HepG2 (cell line): Measurements from ENCODE around the gene TP53TG5. TPM values are rescaled to one million over a fixed set of nuclear protein-coding genes. Genes with fewer than 3 reads are reported as not detected.

Experiments
- BRCA1 ChIP-seq: sonication (generic); formaldehyde crosslinking; IDR thresholded peaks from 2 replicates; pipeline ENCODE4 v1.4.0; 2020; ENCODE audit warnings: missing genetic modification reagents
- CREM ChIP-seq, 2 experiments: sonication (generic) in 1 of 2; formaldehyde crosslinking in 1 of 2; IDR thresholded peaks; 2 replicates each; pipeline versions ENCODE4 v1.4.0 to v1.6.1; 2016 to 2020; ENCODE audit warnings: antibody characterized with exemption in 1 of 2, mild to moderate bottlenecking in 1 of 2, missing genetic modification reagents in 1 of 2
- FOXJ3 ChIP-seq: sonication (generic); formaldehyde crosslinking; IDR thresholded peaks from 2 replicates; pipeline ENCODE4 v1.4.0; 2020; ENCODE audit warnings: missing genetic modification reagents, mild to moderate bottlenecking, borderline replicate concordance
- FOXK1 ChIP-seq: sonication (generic); formaldehyde crosslinking; IDR thresholded peaks from 2 replicates; pipeline ENCODE4 v1.4.0; 2020; ENCODE audit warnings: low read depth, missing genetic modification reagents, borderline replicate concordance
- HMG20B ChIP-seq: conservative IDR thresholded peaks from 2 replicates; pipeline ENCODE4 v1.6.1; 2016; ENCODE audit warnings: missing genetic modification reagents, missing compliant biosample characterization
- IKZF1 ChIP-seq: fragments of 450-650 bp; IDR thresholded peaks from 2 replicates; pipeline ENCODE4 v1.7.1; 2016
- PCBP1 ChIP-seq: fragments of 200-400 bp; formaldehyde crosslinking; IDR thresholded peaks from 2 replicates; pipeline ENCODE4 v1.6.1; 2017; ENCODE audit warnings: mild to moderate bottlenecking, low read depth, low read length, borderline replicate concordance
- RELA ChIP-seq: sonication (generic); formaldehyde crosslinking; IDR thresholded peaks from 2 replicates; pipeline ENCODE4 v1.4.0; 2020; ENCODE audit warnings: missing genetic modification reagents
- SMAD1 ChIP-seq: sonication (generic); formaldehyde crosslinking; IDR thresholded peaks from 2 replicates; pipeline ENCODE4 v1.4.0; 2020; ENCODE audit warnings: missing genetic modification reagents, low read depth, mild to moderate bottlenecking, borderline replicate concordance
- ZFP62 ChIP-seq: sonication (generic); formaldehyde crosslinking; IDR thresholded peaks from 2 replicates; pipeline ENCODE4 v1.4.0; 2020; ENCODE audit warnings: missing genetic modification reagents
- ZFP82 ChIP-seq: sonication (generic); formaldehyde crosslinking; IDR thresholded peaks from 2 replicates; pipeline ENCODE4 v1.5.1; 2020; ENCODE audit warnings: mild to moderate bottlenecking, missing genetic modification reagents, borderline replicate concordance
- ZNF136 ChIP-seq: sonication (generic); formaldehyde crosslinking; IDR thresholded peaks from 2 replicates; pipeline ENCODE4 v1.8.1; 2022; ENCODE audit warnings: low read depth, mild to moderate bottlenecking, moderate library complexity, missing genetic modification reagents
- ZNF709 ChIP-seq: sonication (generic); formaldehyde crosslinking; IDR thresholded peaks from 2 replicates; pipeline ENCODE4 v1.5.0; 2020; ENCODE audit warnings: mild to moderate bottlenecking, missing genetic modification reagents
- ZNF83 ChIP-seq: sonication (generic); formaldehyde crosslinking; IDR thresholded peaks from 2 replicates; pipeline ENCODE4 v1.4.0; 2020; ENCODE audit warnings: missing genetic modification reagents, mild to moderate bottlenecking, borderline replicate concordance
- ZNF879 ChIP-seq: sonication (generic); formaldehyde crosslinking; IDR thresholded peaks from 2 replicates; pipeline ENCODE4 v1.8.1; 2023; ENCODE audit warnings: missing genetic modification reagents
- polyA plus RNA-seq, 8 experiments: library from polyadenylated mRNA; depleted of rRNA in 3 of 8; stranded (reverse) in 7 of 8; unstranded in 1 of 8; fragments of >200 nt; fragmentation: Illumina TruSeq in 4 of 8; extraction: Trizol in 4 of 8; gene quantifications; 2 replicates each; pipeline versions ENCODE4 v1.2.1 to v1.2.3, GENCODE V29; 2011 to 2016; ENCODE audit warnings: low read depth in 4 of 8, missing spikeins in 1 of 8, mixed read lengths in 1 of 8; ENCODE audit not compliant: insufficient read depth in 1 of 8
- total RNA-seq, 5 experiments: library from RNA; depleted of rRNA; stranded (reverse); fragments of >200 nt; fragmentation: Illumina TruSeq; extraction: Trizol; gene quantifications; 2 replicates each; pipeline ENCODE4 v1.2.3, GENCODE V29; 2016; ENCODE audit warnings: low read depth in 1 of 5
- TF ChIP-seq, protein P1 (sequence below): sonication (generic); formaldehyde crosslinking; IDR thresholded peaks from one replicate; pipeline ENCODE4 v1.5.1; 2020; ENCODE audit warnings: mild to moderate bottlenecking, missing genetic modification reagents; ENCODE audit errors: not compliant biosample characterization
- TF ChIP-seq, protein P2 (sequence below): sonication (generic); formaldehyde crosslinking; IDR thresholded peaks from 2 replicates; pipeline ENCODE4 v1.8.1; 2023; ENCODE audit warnings: mild to moderate bottlenecking, missing genetic modification reagents
- TF ChIP-seq, protein P3 (sequence below): sonication (generic); formaldehyde crosslinking; conservative IDR thresholded peaks from 2 replicates; pipeline ENCODE4 v1.4.0; 2020; ENCODE audit warnings: missing genetic modification reagents

Gene TP53TG5
- total and polyA plus RNA-seq, 2 of the 13 experiments (the other 11 are each of a cell fraction or from before 2014, with no cell fraction given): 0.11 TPM; not detected in 1

DNA sequence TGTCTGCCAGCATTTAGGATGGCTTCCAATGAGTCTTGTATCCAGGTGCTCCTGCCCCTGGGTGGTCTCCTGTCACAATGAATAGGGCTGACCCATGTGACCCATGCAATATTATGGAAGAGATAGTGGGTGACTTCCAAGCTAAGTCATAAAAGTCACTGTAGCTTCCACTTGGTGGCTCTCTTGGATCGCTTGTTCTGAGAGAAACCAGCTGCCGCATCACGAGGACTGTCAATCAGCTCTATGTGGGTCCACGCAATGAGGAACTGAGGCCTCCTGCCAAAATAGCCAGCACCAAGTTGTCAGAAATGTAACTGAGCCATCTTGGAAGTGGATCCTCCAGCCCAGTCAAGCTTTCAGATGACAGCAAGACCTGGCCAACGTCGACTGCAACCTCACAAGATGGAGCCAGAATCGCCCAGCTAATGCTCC lies 55.2 kb downstream of the TP53TG5 start (continued):
- TF ChIP-seq, protein P1, sequence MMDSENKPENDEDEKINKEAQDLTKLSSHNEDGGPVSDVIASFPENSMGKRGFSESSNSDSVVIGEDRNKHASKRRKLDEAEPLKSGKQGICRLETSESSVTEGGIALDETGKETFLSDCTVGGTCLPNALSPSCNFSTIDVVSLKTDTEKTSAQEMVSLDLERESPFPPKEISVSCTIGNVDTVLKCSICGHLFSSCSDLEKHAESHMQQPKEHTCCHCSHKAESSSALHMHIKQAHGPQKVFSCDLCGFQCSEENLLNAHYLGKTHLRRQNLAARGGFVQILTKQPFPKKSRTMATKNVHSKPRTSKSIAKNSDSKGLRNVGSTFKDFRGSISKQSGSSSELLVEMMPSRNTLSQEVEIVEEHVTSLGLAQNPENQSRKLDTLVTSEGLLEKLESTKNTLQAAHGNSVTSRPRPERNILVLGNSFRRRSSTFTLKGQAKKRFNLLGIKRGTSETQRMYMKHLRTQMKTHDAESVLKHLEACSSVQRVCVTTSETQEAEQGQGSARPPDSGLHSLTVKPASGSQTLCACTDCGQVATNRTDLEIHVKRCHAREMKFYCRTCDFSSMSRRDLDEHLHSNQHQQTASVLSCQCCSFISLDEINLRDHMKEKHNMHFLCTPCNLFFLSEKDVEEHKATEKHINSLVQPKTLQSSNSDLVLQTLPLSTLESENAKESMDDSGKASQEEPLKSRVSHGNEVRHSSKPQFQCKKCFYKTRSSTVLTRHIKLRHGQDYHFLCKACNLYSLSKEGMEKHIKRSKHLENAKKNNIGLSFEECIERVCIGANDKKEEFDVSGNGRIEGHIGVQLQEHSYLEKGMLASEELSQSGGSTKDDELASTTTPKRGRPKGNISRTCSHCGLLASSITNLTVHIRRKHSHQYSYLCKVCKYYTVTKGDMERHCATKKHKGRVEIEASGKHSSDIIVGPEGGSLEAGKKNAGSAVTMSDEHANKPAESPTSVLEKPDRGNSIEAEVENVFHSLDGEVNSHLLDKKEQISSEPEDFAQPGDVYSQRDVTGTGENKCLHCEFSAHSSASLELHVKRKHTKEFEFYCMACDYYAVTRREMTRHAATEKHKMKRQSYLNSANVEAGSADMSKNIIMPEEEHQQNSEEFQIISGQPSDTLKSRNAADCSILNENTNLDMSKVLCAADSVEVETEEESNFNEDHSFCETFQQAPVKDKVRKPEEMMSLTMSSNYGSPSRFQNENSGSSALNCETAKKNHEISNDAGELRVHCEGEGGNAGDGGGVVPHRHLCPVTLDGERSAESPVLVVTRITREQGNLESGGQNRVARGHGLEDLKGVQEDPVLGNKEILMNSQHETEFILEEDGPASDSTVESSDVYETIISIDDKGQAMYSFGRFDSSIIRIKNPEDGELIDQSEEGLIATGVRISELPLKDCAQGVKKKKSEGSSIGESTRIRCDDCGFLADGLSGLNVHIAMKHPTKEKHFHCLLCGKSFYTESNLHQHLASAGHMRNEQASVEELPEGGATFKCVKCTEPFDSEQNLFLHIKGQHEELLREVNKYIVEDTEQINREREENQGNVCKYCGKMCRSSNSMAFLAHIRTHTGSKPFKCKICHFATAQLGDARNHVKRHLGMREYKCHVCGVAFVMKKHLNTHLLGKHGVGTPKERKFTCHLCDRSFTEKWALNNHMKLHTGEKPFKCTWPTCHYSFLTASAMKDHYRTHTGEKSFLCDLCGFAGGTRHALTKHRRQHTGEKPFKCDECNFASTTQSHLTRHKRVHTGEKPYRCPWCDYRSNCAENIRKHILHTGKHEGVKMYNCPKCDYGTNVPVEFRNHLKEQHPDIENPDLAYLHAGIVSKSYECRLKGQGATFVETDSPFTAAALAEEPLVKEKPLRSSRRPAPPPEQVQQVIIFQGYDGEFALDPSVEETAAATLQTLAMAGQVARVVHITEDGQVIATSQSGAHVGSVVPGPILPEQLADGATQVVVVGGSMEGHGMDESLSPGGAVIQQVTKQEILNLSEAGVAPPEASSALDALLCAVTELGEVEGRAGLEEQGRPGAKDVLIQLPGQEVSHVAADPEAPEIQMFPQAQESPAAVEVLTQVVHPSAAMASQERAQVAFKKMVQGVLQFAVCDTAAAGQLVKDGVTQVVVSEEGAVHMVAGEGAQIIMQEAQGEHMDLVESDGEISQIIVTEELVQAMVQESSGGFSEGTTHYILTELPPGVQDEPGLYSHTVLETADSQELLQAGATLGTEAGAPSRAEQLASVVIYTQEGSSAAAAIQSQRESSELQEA (CRISPR knock-in tag): no peak
- TF ChIP-seq SMAD1: 0 out of 2 replicates have a peak, but pooled peaks have one; percentile 25
- TF ChIP-seq PCBP1: no peak
- no peak for TF ChIP-seq CREM (IDR thresholded peaks at IDR 0.05)
- TF ChIP-seq CREM (CRISPR knock-in tag; IDR thresholded peaks at IDR 0.05): no peak
- TF ChIP-seq ZFP62: no peak
- no peak for TF ChIP-seq BRCA1 (CRISPR knock-in tag)
- no peak for TF ChIP-seq ZNF136 (CRISPR knock-in tag)
- TF ChIP-seq RELA: no peak
- no peak for TF ChIP-seq FOXK1 (CRISPR knock-in tag)
- TF ChIP-seq FOXJ3 (CRISPR knock-in tag): 0 out of 2 replicates have a peak, but pooled peaks have one; percentile 31
- no peak for TF ChIP-seq ZNF879
- TF ChIP-seq, protein P2, sequence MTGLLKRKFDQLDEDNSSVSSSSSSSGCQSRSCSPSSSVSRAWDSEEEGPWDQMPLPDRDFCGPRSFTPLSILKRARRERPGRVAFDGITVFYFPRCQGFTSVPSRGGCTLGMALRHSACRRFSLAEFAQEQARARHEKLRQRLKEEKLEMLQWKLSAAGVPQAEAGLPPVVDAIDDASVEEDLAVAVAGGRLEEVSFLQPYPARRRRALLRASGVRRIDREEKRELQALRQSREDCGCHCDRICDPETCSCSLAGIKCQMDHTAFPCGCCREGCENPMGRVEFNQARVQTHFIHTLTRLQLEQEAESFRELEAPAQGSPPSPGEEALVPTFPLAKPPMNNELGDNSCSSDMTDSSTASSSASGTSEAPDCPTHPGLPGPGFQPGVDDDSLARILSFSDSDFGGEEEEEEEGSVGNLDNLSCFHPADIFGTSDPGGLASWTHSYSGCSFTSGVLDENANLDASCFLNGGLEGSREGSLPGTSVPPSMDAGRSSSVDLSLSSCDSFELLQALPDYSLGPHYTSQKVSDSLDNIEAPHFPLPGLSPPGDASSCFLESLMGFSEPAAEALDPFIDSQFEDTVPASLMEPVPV (CRISPR knock-in tag): 0 out of 2 replicates have a peak, but pooled peaks have one; percentile 41
- TF ChIP-seq ZNF709 (CRISPR knock-in tag): no peak
- TF ChIP-seq IKZF1: no peak
- TF ChIP-seq, protein P3, sequence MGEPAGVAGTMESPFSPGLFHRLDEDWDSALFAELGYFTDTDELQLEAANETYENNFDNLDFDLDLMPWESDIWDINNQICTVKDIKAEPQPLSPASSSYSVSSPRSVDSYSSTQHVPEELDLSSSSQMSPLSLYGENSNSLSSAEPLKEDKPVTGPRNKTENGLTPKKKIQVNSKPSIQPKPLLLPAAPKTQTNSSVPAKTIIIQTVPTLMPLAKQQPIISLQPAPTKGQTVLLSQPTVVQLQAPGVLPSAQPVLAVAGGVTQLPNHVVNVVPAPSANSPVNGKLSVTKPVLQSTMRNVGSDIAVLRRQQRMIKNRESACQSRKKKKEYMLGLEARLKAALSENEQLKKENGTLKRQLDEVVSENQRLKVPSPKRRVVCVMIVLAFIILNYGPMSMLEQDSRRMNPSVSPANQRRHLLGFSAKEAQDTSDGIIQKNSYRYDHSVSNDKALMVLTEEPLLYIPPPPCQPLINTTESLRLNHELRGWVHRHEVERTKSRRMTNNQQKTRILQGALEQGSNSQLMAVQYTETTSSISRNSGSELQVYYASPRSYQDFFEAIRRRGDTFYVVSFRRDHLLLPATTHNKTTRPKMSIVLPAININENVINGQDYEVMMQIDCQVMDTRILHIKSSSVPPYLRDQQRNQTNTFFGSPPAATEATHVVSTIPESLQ: no peak
- TF ChIP-seq HMG20B (CRISPR knock-in tag): no peak; the same call in 1 of the 2 replicates
- TF ChIP-seq ZNF83 (CRISPR knock-in tag): no peak
- TF ChIP-seq ZFP82 (CRISPR knock-in tag): no peak
